Pancreas (tissue), 10 donors: Measurements from ENCODE around the gene SELPLG. TPM values are rescaled to one million over a fixed set of nuclear protein-coding genes. Genes with fewer than 3 reads are reported as not detected.

Experiments
- ATAC-seq, 4 donors: fragments of 200-7000 bp; cut with Tn5 transposase; one replicate each; pipeline versions ENCODE4 v1.8.0 to v1.9.1; 2020; ENCODE audit warnings: mild to moderate bottlenecking in 4 of 4, moderate library complexity in 4 of 4
- DNase-seq, 6 donors: peaks; one replicate each; pipeline ENCODE4 v3.0.0-alpha.2; 2020
- FAIRE-seq: peaks from 2 replicates; lab custom pipeline; 2012; peaks lifted over from hg19 to GRCh38; lab: Jason Lieb, UNC
- H3K27ac ChIP-seq, 4 donors: fragments of 200-600 bp; sonication (generic); 1 replicate in 3 of 4; 2 replicates in 1 of 4; pipeline versions ENCODE4 v1.5.0 to v1.8.0; 2020
- H3K27me3 ChIP-seq, 4 donors: fragments of 200-600 bp; one replicate each; pipeline ENCODE4 v1.8.0; 2021
- H3K36me3 ChIP-seq, 3 donors: fragments of 200-600 bp; sonication (generic) in 1 of 3; one replicate each; pipeline versions ENCODE4 v1.5.0 to v1.8.0; 2020 to 2021
- H3K4me1 ChIP-seq, 3 donors: fragments of 200-600 bp; one replicate each; pipeline ENCODE4 v1.8.0; 2021
- H3K4me3 ChIP-seq, 4 donors: fragments of 200-600 bp; sonication (generic) in 2 of 4; one replicate each; pipeline versions ENCODE4 v1.5.0 to v1.8.0; 2020 to 2021
- H3K9me3 ChIP-seq, 4 donors: fragments of 200-600 bp; one replicate each; pipeline ENCODE4 v1.8.0; 2021
- CTCF ChIP-seq, 4 donors: fragments of 200-600 bp; sonication (generic) in 3 of 4; IDR thresholded peaks; one replicate each; pipeline versions ENCODE4 v1.5.0 to v1.8.0; 2021; ENCODE audit warnings: antibody characterized with exemption in 4 of 4
- WGBS, 2 donors: extraction: QIAGEN DNeasy Blood & Tissue Kit; methylation state at CpG; one replicate each; pipeline ENCODE4 v1.1.7; 2013; 5-methylcytosine and 5-hydroxymethylcytosine counted together
- intact Hi-C, 3 donors: fragments of 100-400 bp; cut with DNase I; formaldehyde crosslinking; loops; one replicate each; pipeline versions ENCODE4 v1.11.1 to v1.14.2; 2022
- polyA plus RNA-seq, 2 donors: library from polyadenylated mRNA; stranded (reverse); fragments of 200-250 nt; gene quantifications; one replicate each; pipeline ENCODE4 v1.2.3, GENCODE V29; 2013
- total RNA-seq, 6 donors: library from RNA; stranded (reverse); fragmentation: NEBNext Ultra II Directional in 4 of 6; extraction: Animal tissue kit (Norgen Biotek cat#: 25700) in 4 of 6; gene quantifications; one replicate each; pipeline versions ENCODE4 v1.2.1 to v1.2.4, GENCODE V29; 2021 to 2023
- donor health status: healthy with polysubstance abuse.
- donor health status: DM: no; HTN: no; CAD: no; lungs with moderate emphysema.
- donor health status: DM: no; HTN: no; CAD: no.
- donor health status: control.
- donor health status: control.
- donor health status: Bipolar disorder and iron deficiency.
- donor health status: DM: yes; HTN: yes; CAD: no.
- donor health status: DM: no; HTN: no; CAD: no.
- donor health status: DM: no; HTN: no; CAD: no.
- donor health status: DM: yes; HTN: yes; CAD: no.

The SELPLG gene
- total and polyA plus RNA-seq, 8 donors: 0.28 to 9.5 (median 1.2) TPM

GRCh38 chr12:108646600-108647579, 13.2 kb upstream of the SELPLG start:
- 55 to 63% methylated on average over 10 of the region's 10 CpGs for WGBS, 2 donors
- Histone ChIP-seq H3K27me3 (no peaks in the 10 kb centered on the region), H3K4me3 (no peak overlapping the region), H3K4me1 (peaks cover 0 to 5% (median 0%) of the 10 kb centered on the region in 3 donors), H3K9me3 (no peaks in the 10 kb centered on the region), H3K36me3 (no peaks in the 10 kb centered on the region), H3K27ac (no peak overlapping the region)
- ATAC-seq (peak in 1 of 4 donors; percentile 45), DNase-seq (no peak), FAIRE-seq (no peak)
- TF ChIP-seq CTCF (IDR thresholded peaks at IDR 0.05): no peak
- intact Hi-C loops: no loop called here

- intact Hi-C loops: no loop called here
- Histone ChIP-seq H3K27me3 (no peaks in the 10 kb centered on the region), H3K27ac (no peak overlapping the region), H3K4me1 (peaks cover 0 to 5% (median 0%) of the 10 kb centered on the region in 3 donors), H3K9me3 (no peaks in the 10 kb centered on the region), H3K4me3 (no peak overlapping the region), H3K36me3 (no peaks in the 10 kb centered on the region)
- no peak for DNase-seq
- TF ChIP-seq CTCF (IDR thresholded peaks at IDR 0.05): no peak
- WGBS, 2 donors: 92 to 93% methylated on average over 15 of the region's 15 CpGs
- no peak for ATAC-seq
- no peak for FAIRE-seq
Measured at GRCh38 chr12:108645686-108646599, 12.2 kb upstream of the SELPLG start.

DNA sequence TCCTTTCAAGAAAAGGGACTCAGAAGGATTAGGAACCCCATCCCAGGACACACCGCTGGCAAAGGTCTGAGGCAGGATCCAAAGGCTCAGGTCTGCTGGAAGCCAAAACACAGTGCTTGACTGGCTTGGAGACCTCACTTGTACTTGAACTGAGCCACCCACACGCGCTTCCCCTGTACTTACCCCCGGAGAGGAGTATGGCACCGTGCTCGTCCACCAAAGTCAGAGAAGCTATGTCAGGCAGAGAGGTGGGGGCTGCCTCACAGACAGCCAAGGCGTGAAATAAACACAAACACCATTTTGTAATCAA, 11.1 kb upstream of the SELPLG start:
- intact Hi-C loops: no loop called here
- H3K27ac ChIP-seq: no peak overlapping the region
- ATAC-seq (no peak), DNase-seq (no peak), FAIRE-seq (no peak)
- no peak overlapping the region for H3K4me3 ChIP-seq
- 95% methylated on average over 7 of the region's 7 CpGs for WGBS, 2 donors
- H3K27me3 ChIP-seq: no peaks in the 10 kb centered on the region
- no peaks in the 10 kb centered on the region for H3K36me3 ChIP-seq
- no peak for TF ChIP-seq CTCF (IDR thresholded peaks at IDR 0.05)
- H3K9me3 ChIP-seq: no peaks in the 10 kb centered on the region
- peaks cover 0 to 5% (median 0%) of the 10 kb centered on the region in 3 donors for H3K4me1 ChIP-seq

- peak overlapping the region in 2 of 4 donors; percentile 6 to 39 for H3K27ac ChIP-seq
- ATAC-seq (peak in 3 of 4 donors; percentile 50 to 61 (median 56)), DNase-seq (peak in 1 of 6 donors; percentile 22), FAIRE-seq (no peak)
- TF ChIP-seq CTCF (IDR thresholded peaks at IDR 0.05): no peak
- no peaks in the 10 kb centered on the region for H3K36me3 ChIP-seq
- no peaks in the 10 kb centered on the region for H3K27me3 ChIP-seq
- 56 to 61% methylated on average over 18 of the region's 18 CpGs for WGBS, 2 donors
- H3K4me3 ChIP-seq: no peak overlapping the region
- peaks cover 0 to 5% (median 0%) of the 10 kb centered on the region in 3 donors for H3K4me1 ChIP-seq
- no peaks in the 10 kb centered on the region for H3K9me3 ChIP-seq
- intact Hi-C loops: no loop called here
Measured at GRCh38 chr12:108643941-108644810, 10.5 kb upstream of the SELPLG start.
